AG10803 (cell line): ENCODE results near the gene TCF7L2.

Experiments
- DNase-seq: peaks from one replicate; pipeline ENCODE4 v3.0.0; 2010; ENCODE audit warnings: low read depth
- H3K4me3 ChIP-seq: 2 replicates; pipeline ENCODE4 v1.5.1; 2011; ENCODE audit warnings: mild to moderate bottlenecking, low read length, control low read depth
- CTCF ChIP-seq: conservative IDR thresholded peaks from 2 replicates; pipeline ENCODE4 v1.5.1; 2011; ENCODE audit warnings: mild to moderate bottlenecking, low read length, control low read depth, inconsistent platforms

Gene TCF7L2

GRCh38 chr10:113025487-113025886 is 75.4 kb downstream of the TCF7L2 start:
- TF ChIP-seq CTCF, result no peak
- DNase-seq, result no peak
- H3K4me3 ChIP-seq, result no peak overlapping the region

- TF ChIP-seq CTCF, result no peak
- DNase-seq, result peak; percentile 92
- H3K4me3 ChIP-seq, result no peak overlapping the region
Observed at GRCh38 chr10:113026679-113027078, 76.6 kb downstream of the TCF7L2 start.

GRCh38 chr10:113027230-113027573 is 77.2 kb downstream of the TCF7L2 start:
- no peak for DNase-seq
- TF ChIP-seq CTCF, result no peak
- no peak overlapping the region for H3K4me3 ChIP-seq

GRCh38 chr10:113027574-113028455 is 77.8 kb downstream of the TCF7L2 start:
- no peak for DNase-seq
- TF ChIP-seq CTCF, result 0 out of 2 replicates have a peak, but pooled peaks have one; percentile 4
- no peak overlapping the region for H3K4me3 ChIP-seq

GRCh38 chr10:113028456-113029440 is 78.7 kb downstream of the TCF7L2 start:
- no peak overlapping the region for H3K4me3 ChIP-seq
- DNase-seq, result no peak
- no peak for TF ChIP-seq CTCF

GRCh38 chr10:113030453-113030852 is 80.4 kb downstream of the TCF7L2 start:
- TF ChIP-seq CTCF, result no peak
- peak; percentile 39 for DNase-seq

More at GRCh38 chr10:113030453-113030852, 80.4 kb downstream of the TCF7L2 start:
- no peak overlapping the region for H3K4me3 ChIP-seq
